HepG2 (cell line): ENCODE results near the gene ABCC1. TPM values are rescaled to one million over a fixed set of nuclear protein-coding genes. Genes with fewer than 3 reads are reported as not detected.
A peak's percentile ranks its signal among the peaks of the same experiment; 100 is the strongest.

Experiments used
- CHCHD3 ChIP-seq: sonication (generic); formaldehyde crosslinking; IDR thresholded peaks from 2 replicates; pipeline ENCODE4 v1.8.0; 2022; ENCODE audit warnings: mild to moderate bottlenecking, missing genetic modification reagents, moderate library complexity
- HOXA5 ChIP-seq: sonication (generic); formaldehyde crosslinking; IDR thresholded peaks from 2 replicates; pipeline ENCODE4 v1.4.0; 2020; ENCODE audit warnings: missing genetic modification reagents
- MBD4 ChIP-seq: IDR thresholded peaks from 2 replicates; pipeline ENCODE4 v1.6.1; 2012; ENCODE audit warnings: low read length, inconsistent platforms, borderline replicate concordance
- NFIB ChIP-seq: sonication (generic); formaldehyde crosslinking; IDR thresholded peaks from 2 replicates; pipeline ENCODE4 v1.9.0; 2021; ENCODE audit warnings: missing genetic modification reagents, mild to moderate bottlenecking, borderline replicate concordance
- PAWR ChIP-seq: sonication (generic); formaldehyde crosslinking; IDR thresholded peaks from 2 replicates; pipeline ENCODE4 v1.4.0; 2020; ENCODE audit warnings: missing genetic modification reagents, mild to moderate bottlenecking, borderline replicate concordance
- SATB2 ChIP-seq: sonication (generic); formaldehyde crosslinking; IDR thresholded peaks from 2 replicates; pipeline ENCODE4 v1.5.0; 2020; ENCODE audit warnings: missing genetic modification reagents
- TCF7 ChIP-seq: sonication (generic); IDR thresholded peaks from 2 replicates; pipeline ENCODE4 v1.6.1; 2016; ENCODE audit warnings: antibody characterized with exemption, low read depth
- TRIM24 ChIP-seq: sonication (generic); formaldehyde crosslinking; IDR thresholded peaks from 2 replicates; pipeline ENCODE4 v1.8.0; 2022; ENCODE audit warnings: mild to moderate bottlenecking, missing genetic modification reagents
- ZNF121 ChIP-seq: sonication (generic); formaldehyde crosslinking; IDR thresholded peaks from 2 replicates; pipeline ENCODE4 v1.5.0; 2020; ENCODE audit warnings: mild to moderate bottlenecking, missing genetic modification reagents
- ZNF225 ChIP-seq: sonication (generic); formaldehyde crosslinking; IDR thresholded peaks from 2 replicates; pipeline ENCODE4 v1.4.0; 2020; ENCODE audit warnings: mild to moderate bottlenecking, missing genetic modification reagents
- ZNF569 ChIP-seq: sonication (generic); formaldehyde crosslinking; IDR thresholded peaks from 2 replicates; pipeline ENCODE4 v1.5.0; 2020; ENCODE audit warnings: mild to moderate bottlenecking, missing genetic modification reagents, moderate library complexity, borderline replicate concordance
- ZNF672 ChIP-seq: sonication (generic); formaldehyde crosslinking; IDR thresholded peaks from 2 replicates; pipeline ENCODE4 v1.8.1; 2022; ENCODE audit warnings: missing genetic modification reagents
- ZNF790 ChIP-seq: sonication (generic); formaldehyde crosslinking; IDR thresholded peaks from 2 replicates; pipeline ENCODE4 v1.8.0; 2022; ENCODE audit warnings: missing genetic modification reagents, mild to moderate bottlenecking, borderline replicate concordance
- ZSCAN29 ChIP-seq: sonication (generic); formaldehyde crosslinking; conservative IDR thresholded peaks from 2 replicates; pipeline ENCODE4 v1.4.0; 2020; ENCODE audit warnings: mild to moderate bottlenecking, missing genetic modification reagents
- polyA plus RNA-seq, 8 experiments: library from polyadenylated mRNA; depleted of rRNA in 3 of 8; stranded (reverse) in 7 of 8; unstranded in 1 of 8; fragments of >200 nt; fragmentation: Illumina TruSeq in 4 of 8; extraction: Trizol in 4 of 8; gene quantifications; 2 replicates each; pipeline versions ENCODE4 v1.2.1 to v1.2.3, GENCODE V29; 2011 to 2016; ENCODE audit warnings: low read depth in 4 of 8, missing spikeins in 1 of 8, mixed read lengths in 1 of 8; ENCODE audit not compliant: insufficient read depth in 1 of 8
- total RNA-seq, 5 experiments: library from RNA; depleted of rRNA; stranded (reverse); fragments of >200 nt; fragmentation: Illumina TruSeq; extraction: Trizol; gene quantifications; 2 replicates each; pipeline ENCODE4 v1.2.3, GENCODE V29; 2016; ENCODE audit warnings: low read depth in 1 of 5
- TF ChIP-seq, protein P1 (sequence below): sonication (generic); formaldehyde crosslinking; conservative IDR thresholded peaks from 2 replicates; pipeline ENCODE4 v1.4.0; 2020; ENCODE audit warnings: missing genetic modification reagents
- TF ChIP-seq, protein P2 (sequence below): sonication (generic); formaldehyde crosslinking; IDR thresholded peaks from 2 replicates; pipeline ENCODE4 v1.8.0; 2022; ENCODE audit warnings: missing genetic modification reagents, mild to moderate bottlenecking, moderate library complexity, borderline replicate concordance
- TF ChIP-seq, protein P3 (sequence below): sonication (generic); formaldehyde crosslinking; IDR thresholded peaks from 2 replicates; pipeline ENCODE4 v1.4.0; 2020; ENCODE audit warnings: missing genetic modification reagents
- TF ChIP-seq, protein P4 (sequence below): sonication (generic); formaldehyde crosslinking; IDR thresholded peaks from 2 replicates; pipeline ENCODE4 v1.4.0; 2020; ENCODE audit warnings: missing genetic modification reagents
- TF ChIP-seq, protein P5 (sequence below): IDR thresholded peaks from 2 replicates; pipeline ENCODE4 v1.6.1; 2016; ENCODE audit warnings: mild to moderate bottlenecking, missing biosample characterization, missing genetic modification reagents
- TF ChIP-seq, protein P6 (sequence below): sonication (generic); formaldehyde crosslinking; IDR thresholded peaks from 2 replicates; pipeline ENCODE4 v1.5.1; 2020; ENCODE audit warnings: mild to moderate bottlenecking, missing genetic modification reagents, moderate library complexity
- TF ChIP-seq, protein P7 (sequence below): IDR thresholded peaks from 2 replicates; pipeline ENCODE4 v1.6.1; 2016; ENCODE audit warnings: control low read depth

Gene ABCC1
- total and polyA plus RNA-seq, 2 of the 13 experiments (the other 11 are each of a cell fraction or from before 2014, with no cell fraction given): 13.0 to 30.6 TPM

DNA sequence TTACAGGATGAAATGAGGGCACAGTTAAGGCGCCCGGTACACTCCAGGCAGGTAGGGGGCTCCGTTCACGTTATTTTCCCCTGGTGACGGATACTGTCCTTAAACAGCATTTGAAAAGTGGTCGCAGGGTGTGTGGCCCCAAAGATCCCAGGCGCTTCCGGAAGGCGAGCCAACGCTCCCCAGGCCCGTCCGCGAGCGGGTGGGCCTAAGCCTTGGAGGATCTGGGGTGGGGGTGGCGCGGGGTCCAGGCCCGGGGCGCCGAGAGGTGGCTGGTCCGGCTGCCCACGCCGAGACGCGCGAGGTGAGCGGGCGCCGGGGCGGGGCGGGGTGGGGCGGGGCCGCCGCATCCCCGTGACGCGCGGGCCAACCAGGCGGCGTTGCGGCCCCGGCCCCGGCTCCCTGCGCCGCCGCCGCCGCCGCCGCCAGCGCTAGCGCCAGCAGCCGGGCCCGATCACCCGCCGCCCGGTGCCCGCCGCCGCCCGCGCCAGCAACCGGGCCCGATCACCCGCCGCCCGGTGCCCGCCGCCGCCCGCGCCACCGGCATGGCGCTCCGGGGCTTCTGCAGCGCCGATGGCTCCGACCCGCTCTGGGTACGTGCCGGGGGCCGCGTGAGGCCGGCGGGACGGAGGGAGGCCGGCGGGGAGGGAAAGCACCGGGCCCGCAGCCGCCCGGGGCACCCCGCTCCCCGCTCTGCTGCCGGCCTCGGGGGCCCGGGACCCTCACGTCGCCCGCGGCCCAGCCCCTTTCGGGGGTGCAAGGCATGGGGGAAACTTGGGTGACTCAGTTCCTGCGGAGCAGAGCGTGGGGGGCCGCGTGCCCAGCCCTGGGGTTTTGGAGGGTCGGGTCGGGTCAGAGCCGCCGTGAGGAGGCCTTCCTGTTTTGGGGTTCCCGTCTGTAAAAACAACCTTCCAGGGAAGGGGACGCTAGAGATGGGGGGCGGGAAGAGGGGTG is at the start of gene ABCC1 (continued):
- TF ChIP-seq CHCHD3 (CRISPR knock-in tag): no peak
- TF ChIP-seq, protein P1, sequence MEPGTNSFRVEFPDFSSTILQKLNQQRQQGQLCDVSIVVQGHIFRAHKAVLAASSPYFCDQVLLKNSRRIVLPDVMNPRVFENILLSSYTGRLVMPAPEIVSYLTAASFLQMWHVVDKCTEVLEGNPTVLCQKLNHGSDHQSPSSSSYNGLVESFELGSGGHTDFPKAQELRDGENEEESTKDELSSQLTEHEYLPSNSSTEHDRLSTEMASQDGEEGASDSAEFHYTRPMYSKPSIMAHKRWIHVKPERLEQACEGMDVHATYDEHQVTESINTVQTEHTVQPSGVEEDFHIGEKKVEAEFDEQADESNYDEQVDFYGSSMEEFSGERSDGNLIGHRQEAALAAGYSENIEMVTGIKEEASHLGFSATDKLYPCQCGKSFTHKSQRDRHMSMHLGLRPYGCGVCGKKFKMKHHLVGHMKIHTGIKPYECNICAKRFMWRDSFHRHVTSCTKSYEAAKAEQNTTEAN (CRISPR knock-in tag): no peak
- no peak for TF ChIP-seq TRIM24 (CRISPR knock-in tag)
- no peak for TF ChIP-seq SATB2 (CRISPR knock-in tag)
- TF ChIP-seq, protein P2, sequence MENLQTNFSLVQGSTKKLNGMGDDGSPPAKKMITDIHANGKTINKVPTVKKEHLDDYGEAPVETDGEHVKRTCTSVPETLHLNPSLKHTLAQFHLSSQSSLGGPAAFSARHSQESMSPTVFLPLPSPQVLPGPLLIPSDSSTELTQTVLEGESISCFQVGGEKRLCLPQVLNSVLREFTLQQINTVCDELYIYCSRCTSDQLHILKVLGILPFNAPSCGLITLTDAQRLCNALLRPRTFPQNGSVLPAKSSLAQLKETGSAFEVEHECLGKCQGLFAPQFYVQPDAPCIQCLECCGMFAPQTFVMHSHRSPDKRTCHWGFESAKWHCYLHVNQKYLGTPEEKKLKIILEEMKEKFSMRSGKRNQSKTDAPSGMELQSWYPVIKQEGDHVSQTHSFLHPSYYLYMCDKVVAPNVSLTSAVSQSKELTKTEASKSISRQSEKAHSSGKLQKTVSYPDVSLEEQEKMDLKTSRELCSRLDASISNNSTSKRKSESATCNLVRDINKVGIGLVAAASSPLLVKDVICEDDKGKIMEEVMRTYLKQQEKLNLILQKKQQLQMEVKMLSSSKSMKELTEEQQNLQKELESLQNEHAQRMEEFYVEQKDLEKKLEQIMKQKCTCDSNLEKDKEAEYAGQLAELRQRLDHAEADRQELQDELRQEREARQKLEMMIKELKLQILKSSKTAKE (CRISPR knock-in tag): no peak
- no peak for TF ChIP-seq MBD4
- TF ChIP-seq ZSCAN29 (CRISPR knock-in tag): no peak
- no peak for TF ChIP-seq HOXA5
- TF ChIP-seq, protein P3, sequence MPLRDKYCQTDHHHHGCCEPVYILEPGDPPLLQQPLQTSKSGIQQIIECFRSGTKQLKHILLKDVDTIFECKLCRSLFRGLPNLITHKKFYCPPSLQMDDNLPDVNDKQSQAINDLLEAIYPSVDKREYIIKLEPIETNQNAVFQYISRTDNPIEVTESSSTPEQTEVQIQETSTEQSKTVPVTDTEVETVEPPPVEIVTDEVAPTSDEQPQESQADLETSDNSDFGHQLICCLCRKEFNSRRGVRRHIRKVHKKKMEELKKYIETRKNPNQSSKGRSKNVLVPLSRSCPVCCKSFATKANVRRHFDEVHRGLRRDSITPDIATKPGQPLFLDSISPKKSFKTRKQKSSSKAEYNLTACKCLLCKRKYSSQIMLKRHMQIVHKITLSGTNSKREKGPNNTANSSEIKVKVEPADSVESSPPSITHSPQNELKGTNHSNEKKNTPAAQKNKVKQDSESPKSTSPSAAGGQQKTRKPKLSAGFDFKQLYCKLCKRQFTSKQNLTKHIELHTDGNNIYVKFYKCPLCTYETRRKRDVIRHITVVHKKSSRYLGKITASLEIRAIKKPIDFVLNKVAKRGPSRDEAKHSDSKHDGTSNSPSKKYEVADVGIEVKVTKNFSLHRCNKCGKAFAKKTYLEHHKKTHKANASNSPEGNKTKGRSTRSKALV (CRISPR knock-in tag): no peak
- no peak for TF ChIP-seq NFIB (CRISPR knock-in tag)
- TF ChIP-seq ZNF672 (CRISPR knock-in tag): no peak
- TF ChIP-seq, protein P4, sequence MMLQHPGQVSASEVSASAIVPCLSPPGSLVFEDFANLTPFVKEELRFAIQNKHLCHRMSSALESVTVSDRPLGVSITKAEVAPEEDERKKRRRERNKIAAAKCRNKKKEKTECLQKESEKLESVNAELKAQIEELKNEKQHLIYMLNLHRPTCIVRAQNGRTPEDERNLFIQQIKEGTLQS (CRISPR knock-in tag): no peak
- no peak for TF ChIP-seq PAWR (CRISPR knock-in tag)
- TF ChIP-seq TCF7: no peak
- no peak for TF ChIP-seq ZNF121 (CRISPR knock-in tag)
- TF ChIP-seq, protein P5, sequence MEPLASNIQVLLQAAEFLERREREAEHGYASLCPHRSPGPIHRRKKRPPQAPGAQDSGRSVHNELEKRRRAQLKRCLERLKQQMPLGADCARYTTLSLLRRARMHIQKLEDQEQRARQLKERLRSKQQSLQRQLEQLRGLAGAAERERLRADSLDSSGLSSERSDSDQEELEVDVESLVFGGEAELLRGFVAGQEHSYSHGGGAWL: no peak
- TF ChIP-seq ZNF790 (CRISPR knock-in tag): no peak
- TF ChIP-seq, protein P6, sequence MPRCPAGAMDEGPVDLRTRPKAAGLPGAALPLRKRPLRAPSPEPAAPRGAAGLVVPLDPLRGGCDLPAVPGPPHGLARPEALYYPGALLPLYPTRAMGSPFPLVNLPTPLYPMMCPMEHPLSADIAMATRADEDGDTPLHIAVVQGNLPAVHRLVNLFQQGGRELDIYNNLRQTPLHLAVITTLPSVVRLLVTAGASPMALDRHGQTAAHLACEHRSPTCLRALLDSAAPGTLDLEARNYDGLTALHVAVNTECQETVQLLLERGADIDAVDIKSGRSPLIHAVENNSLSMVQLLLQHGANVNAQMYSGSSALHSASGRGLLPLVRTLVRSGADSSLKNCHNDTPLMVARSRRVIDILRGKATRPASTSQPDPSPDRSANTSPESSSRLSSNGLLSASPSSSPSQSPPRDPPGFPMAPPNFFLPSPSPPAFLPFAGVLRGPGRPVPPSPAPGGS (CRISPR knock-in tag): peak; percentile 43; the same call in 1 of the 2 replicates
- TF ChIP-seq ZNF569 (CRISPR knock-in tag): no peak
- TF ChIP-seq, protein P7, sequence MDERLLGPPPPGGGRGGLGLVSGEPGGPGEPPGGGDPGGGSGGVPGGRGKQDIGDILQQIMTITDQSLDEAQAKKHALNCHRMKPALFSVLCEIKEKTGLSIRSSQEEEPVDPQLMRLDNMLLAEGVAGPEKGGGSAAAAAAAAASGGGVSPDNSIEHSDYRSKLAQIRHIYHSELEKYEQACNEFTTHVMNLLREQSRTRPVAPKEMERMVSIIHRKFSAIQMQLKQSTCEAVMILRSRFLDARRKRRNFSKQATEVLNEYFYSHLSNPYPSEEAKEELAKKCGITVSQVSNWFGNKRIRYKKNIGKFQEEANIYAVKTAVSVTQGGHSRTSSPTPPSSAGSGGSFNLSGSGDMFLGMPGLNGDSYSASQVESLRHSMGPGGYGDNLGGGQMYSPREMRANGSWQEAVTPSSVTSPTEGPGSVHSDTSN (CRISPR knock-in tag): no peak
- TF ChIP-seq ZNF225: no peak
